ENCODE measurements around the gene CD93. TPM values are rescaled to one million over a fixed set of nuclear protein-coding genes. Genes with fewer than 3 reads are reported as not detected.

Gene CD93
- total RNA-seq, 2 donors from 2014 or later, result 99.2 to 163 TPM

DNA sequence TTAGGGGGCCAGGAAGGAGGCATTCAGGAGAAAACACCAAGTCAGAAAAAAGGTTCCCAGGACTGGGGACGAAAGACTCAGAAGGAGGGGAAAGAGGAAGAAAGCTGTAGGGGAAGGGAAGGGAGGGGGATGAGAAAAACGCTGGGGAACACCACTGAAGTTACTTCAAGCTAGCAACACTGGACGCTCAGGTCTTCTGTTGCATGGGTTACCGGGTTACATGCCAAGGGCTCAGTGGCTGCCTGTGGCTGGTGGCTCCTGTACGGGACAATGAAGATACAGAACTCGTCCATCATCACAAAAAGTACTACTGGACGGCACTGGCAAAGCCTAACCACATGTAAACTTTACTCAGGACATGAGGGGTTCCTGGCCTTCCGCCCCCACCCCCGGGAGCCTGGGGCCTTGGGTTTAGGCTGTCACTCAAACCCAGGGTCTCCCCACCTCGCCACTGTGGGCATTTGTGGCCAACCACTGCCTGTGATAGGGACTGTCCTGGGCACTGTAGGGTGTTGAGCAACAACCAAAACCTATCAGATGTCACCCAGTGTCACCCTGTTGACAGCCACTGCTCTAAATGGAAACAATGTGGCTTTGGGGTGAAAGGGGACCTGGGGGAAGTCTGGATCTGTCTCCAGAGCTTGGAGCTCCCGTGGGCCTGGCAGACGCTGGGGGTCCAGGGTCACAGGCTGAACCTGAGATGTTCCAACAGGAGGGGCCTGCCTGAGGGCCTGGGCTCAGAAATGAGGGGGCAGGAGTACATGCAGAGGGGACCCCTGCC, 40.3 kb upstream of the CD93 start:
- Histone ChIP-seq H3K4me3 (no peak overlapping the region), H3K36me3 (no peaks in the 10 kb centered on the region), H3K4me1 (ENCODE audit: control insufficient read depth in 1 of 2, low read depth in 2 of 2) (peaks cover 0 to 6% of the 10 kb centered on the region in 2 donors), H3K27ac (peak overlapping the region in 1 of 2 donors; percentile 41), H3K27me3 (replicated peaks; ENCODE audit: insufficient read depth) (no peaks in the 10 kb centered on the region), H3K9me3 (no peaks in the 10 kb centered on the region)
- TF ChIP-seq, protein P1, sequence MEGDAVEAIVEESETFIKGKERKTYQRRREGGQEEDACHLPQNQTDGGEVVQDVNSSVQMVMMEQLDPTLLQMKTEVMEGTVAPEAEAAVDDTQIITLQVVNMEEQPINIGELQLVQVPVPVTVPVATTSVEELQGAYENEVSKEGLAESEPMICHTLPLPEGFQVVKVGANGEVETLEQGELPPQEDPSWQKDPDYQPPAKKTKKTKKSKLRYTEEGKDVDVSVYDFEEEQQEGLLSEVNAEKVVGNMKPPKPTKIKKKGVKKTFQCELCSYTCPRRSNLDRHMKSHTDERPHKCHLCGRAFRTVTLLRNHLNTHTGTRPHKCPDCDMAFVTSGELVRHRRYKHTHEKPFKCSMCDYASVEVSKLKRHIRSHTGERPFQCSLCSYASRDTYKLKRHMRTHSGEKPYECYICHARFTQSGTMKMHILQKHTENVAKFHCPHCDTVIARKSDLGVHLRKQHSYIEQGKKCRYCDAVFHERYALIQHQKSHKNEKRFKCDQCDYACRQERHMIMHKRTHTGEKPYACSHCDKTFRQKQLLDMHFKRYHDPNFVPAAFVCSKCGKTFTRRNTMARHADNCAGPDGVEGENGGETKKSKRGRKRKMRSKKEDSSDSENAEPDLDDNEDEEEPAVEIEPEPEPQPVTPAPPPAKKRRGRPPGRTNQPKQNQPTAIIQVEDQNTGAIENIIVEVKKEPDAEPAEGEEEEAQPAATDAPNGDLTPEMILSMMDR (IDR thresholded peaks at IDR 0.05), result no peak
- DNase-seq (ENCODE audit: low spot score) (no peak), ATAC-seq (ENCODE audit: insufficient number of reproducible peaks, low FRiP score, low read depth) (no peak)

DNA sequence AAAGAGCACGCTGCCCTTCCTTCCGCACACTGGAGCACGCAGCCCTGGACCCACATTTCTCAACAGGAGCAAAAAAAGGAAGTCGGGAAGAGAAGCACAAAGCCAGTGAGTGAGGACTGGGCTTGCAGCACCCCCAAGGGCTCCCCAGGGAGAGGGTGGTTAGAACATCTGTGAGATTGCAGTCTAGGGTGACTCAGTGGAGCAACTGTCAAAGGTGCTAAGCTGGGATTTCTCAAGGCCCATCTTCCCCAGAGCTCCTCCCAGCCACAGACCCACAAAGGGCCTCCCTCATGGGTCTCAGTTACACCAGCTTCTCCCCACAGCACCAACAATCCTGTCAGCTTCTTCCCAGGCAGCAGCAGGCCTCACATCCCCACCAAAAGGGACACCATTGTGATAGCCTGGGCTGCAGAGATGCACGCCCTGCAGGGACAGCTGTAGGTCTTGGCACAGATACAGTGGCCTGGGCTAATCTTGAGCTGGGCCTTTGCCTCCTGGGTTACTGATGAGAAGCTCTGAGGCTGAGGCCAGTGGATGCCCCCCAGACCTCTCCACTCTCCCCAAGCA, 39.6 kb upstream of the CD93 start:
- TF ChIP-seq, protein P1 (IDR thresholded peaks at IDR 0.05), result no peak
- no peaks in the 10 kb centered on the region for H3K9me3 ChIP-seq
- H3K27me3 ChIP-seq (replicated peaks; ENCODE audit: insufficient read depth), result no peaks in the 10 kb centered on the region
- H3K4me3 ChIP-seq, result no peak overlapping the region
- peak overlapping the region in 1 of 2 donors; percentile 41 for H3K27ac ChIP-seq
- H3K4me1 ChIP-seq (ENCODE audit: control insufficient read depth in 1 of 2, low read depth in 2 of 2), result peaks cover 0 to 6% of the 10 kb centered on the region in 2 donors
- DNase-seq (ENCODE audit: low spot score), result no peak
- ATAC-seq (ENCODE audit: insufficient number of reproducible peaks, low FRiP score, low read depth), result no peak
- no peaks in the 10 kb centered on the region for H3K36me3 ChIP-seq

DNA sequence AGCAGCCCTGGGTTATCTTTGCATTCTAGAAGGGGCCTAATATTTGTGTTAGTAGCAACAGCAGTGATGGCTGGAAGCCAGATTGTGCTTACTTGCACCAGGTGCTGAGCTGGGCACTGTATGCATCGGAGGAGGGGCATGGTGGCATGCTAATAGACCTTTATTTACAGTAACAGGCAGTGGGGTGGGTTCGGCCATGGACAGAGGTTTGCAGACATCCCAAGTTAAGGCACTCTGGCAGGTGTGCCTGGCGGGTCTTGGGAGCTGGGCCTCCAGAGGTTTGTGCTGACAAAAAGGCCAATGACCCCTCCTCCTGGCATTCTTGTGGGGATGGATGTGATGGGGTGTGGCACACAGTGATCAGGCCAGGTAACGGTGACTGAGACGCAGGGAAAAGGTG, 39.0 kb upstream of the CD93 start:
- ATAC-seq (ENCODE audit: insufficient number of reproducible peaks, low FRiP score, low read depth), result no peak
- H3K36me3 ChIP-seq, result no peaks in the 10 kb centered on the region
- no peaks in the 10 kb centered on the region for H3K9me3 ChIP-seq
- no peak overlapping the region for H3K27ac ChIP-seq
- no peak overlapping the region for H3K4me3 ChIP-seq
- no peak for DNase-seq (ENCODE audit: low spot score)
- TF ChIP-seq, protein P1 (IDR thresholded peaks at IDR 0.05), result no peak
- H3K27me3 ChIP-seq (replicated peaks; ENCODE audit: insufficient read depth), result no peaks in the 10 kb centered on the region
- peaks cover 0 to 6% of the 10 kb centered on the region in 2 donors for H3K4me1 ChIP-seq (ENCODE audit: control insufficient read depth in 1 of 2, low read depth in 2 of 2)

DNA sequence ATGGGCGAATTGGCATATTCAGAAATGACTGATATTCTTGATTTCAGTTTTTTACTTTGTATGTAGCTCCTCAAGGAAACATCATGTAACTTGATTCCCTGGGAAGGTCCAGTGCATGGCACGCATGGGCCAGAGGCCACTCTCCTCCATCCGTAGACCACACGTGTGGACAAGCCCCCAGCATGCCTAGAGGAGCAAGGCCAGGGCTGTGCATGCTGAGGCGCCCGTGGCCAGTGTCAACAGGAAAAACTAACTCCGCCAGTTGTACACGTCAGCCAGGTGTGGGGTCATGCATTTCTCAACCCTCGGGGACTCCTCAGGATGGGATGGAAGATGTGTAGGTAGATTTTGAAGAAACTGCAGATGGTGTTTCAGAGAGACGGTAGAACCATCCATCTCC, 37.8 kb upstream of the CD93 start:
- no peaks in the 10 kb centered on the region for H3K27me3 ChIP-seq (replicated peaks; ENCODE audit: insufficient read depth)
- no peaks in the 10 kb centered on the region for H3K9me3 ChIP-seq
- no peak overlapping the region for H3K4me3 ChIP-seq
- TF ChIP-seq, protein P1 (IDR thresholded peaks at IDR 0.05), result no peak
- H3K4me1 ChIP-seq (ENCODE audit: control insufficient read depth in 1 of 2, low read depth in 2 of 2), result peaks cover 0 to 6% of the 10 kb centered on the region in 2 donors
- DNase-seq (ENCODE audit: low spot score), result no peak
- no peak overlapping the region for H3K27ac ChIP-seq
- no peaks in the 10 kb centered on the region for H3K36me3 ChIP-seq
- no peak for ATAC-seq (ENCODE audit: insufficient number of reproducible peaks, low FRiP score, low read depth)

DNA sequence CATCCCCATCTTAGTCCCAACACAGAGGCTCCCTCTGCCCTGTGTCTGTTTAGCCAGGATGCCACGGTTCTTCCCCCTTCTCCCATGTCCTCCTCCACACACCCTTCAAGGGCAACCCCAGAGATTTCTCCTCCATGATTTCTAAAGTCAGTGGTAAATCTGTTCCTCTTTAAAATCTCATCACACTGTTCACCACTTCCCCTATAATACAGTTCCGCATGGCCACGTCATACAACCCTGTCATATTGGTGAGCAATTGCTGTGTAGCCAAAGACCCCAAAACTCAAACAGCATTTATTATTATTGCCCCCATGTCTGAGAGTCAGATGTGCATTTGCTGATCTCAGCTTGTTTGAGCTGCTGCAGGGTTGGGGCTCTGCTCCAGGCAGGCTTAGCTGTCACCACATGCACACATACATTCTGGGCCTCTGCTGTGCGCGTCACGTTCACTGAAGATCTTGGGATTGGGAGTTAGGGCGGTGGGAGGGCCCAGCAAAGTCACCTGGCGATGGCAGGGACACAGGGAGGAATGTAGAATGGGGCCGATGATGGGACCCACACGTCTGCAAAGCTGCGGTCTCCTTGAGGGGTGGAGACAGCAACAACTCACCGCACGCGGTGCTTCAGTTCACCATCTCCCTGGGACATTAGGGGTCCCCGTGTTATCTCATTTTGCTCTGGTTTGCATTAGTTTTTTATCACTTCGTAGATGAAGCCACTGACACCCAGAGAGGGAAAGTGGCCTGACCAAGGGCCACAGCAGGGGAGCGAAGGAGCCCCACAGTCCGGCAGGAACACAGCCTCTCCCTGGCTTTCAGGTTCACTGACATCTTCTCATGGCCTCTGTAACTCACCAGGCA, 36.9 kb upstream of the CD93 start:
- H3K4me1 ChIP-seq (ENCODE audit: control insufficient read depth in 1 of 2, low read depth in 2 of 2), result no peaks in the 10 kb centered on the region
- DNase-seq (ENCODE audit: low spot score), result no peak

More for the DNA sequence above, 36.9 kb upstream of the CD93 start:
- Histone ChIP-seq H3K4me3 (no peak overlapping the region), H3K9me3 (no peaks in the 10 kb centered on the region), H3K27ac (no peak overlapping the region), H3K27me3 (replicated peaks; ENCODE audit: insufficient read depth) (no peaks in the 10 kb centered on the region), H3K36me3 (no peaks in the 10 kb centered on the region)
- TF ChIP-seq, protein P1 (IDR thresholded peaks at IDR 0.05), result no peak
- ATAC-seq (ENCODE audit: insufficient number of reproducible peaks, low FRiP score, low read depth), result no peak
